Left lung (tissue), 10 donors: ENCODE data around the gene RUVBL2. TPM values are rescaled to one million over a fixed set of nuclear protein-coding genes. Genes with fewer than 3 reads are reported as not detected.

Source experiments
- ATAC-seq: fragments of 200-7000 bp; cut with Tn5 transposase; one replicate; pipeline ENCODE4 v1.9.1; 2020; ENCODE audit warnings: moderate library complexity
- DNase-seq, 4 donors: peaks; one replicate each; pipeline ENCODE4 v3.0.0-alpha.2; 2013 to 2020
- H3K27ac ChIP-seq, 2 donors: fragments of 200-600 bp; sonication (generic) in 1 of 2; one replicate each; pipeline versions ENCODE4 v1.5.0 to v1.8.0; 2020 to 2021
- H3K27me3 ChIP-seq, 2 donors: fragments of 200-600 bp; sonication (generic) in 1 of 2; one replicate each; pipeline versions ENCODE4 v1.5.0 to v1.8.0; 2020 to 2021
- H3K36me3 ChIP-seq, 2 donors: fragments of 200-600 bp; sonication (generic) in 1 of 2; one replicate each; pipeline versions ENCODE4 v1.5.0 to v1.8.0; 2020 to 2021
- H3K4me1 ChIP-seq, 2 donors: fragments of 200-600 bp; one replicate each; pipeline ENCODE4 v1.8.0; 2021
- H3K4me3 ChIP-seq, 2 donors: fragments of 200-600 bp; sonication (generic) in 1 of 2; one replicate each; pipeline versions ENCODE4 v1.5.0 to v1.8.0; 2020 to 2021; ENCODE audit warnings: mild to moderate bottlenecking in 1 of 2
- H3K9me3 ChIP-seq, 2 donors: fragments of 200-600 bp; sonication (generic) in 1 of 2; one replicate each; pipeline versions ENCODE4 v1.5.0 to v1.8.0; 2020 to 2021
- intact Hi-C, 2 donors: fragments of 100-400 bp; cut with DNase I; formaldehyde crosslinking; loops; one replicate each; pipeline versions ENCODE4 v1.11.2 to v1.14.2; 2022
- polyA plus RNA-seq, 6 donors: library from polyadenylated mRNA; unstranded; fragments of 120-200 nt; gene quantifications; one replicate each; pipeline ENCODE4 v1.2.1, GENCODE V29; 2013; ENCODE audit not compliant: insufficient read length in 6 of 6
- total RNA-seq, 2 donors: library from RNA; stranded (reverse); fragmentation: NEBNext Ultra II Directional; extraction: Animal tissue kit (Norgen Biotek cat#: 25700); gene quantifications; one replicate each; pipeline ENCODE4 v1.2.1, GENCODE V29; 2021
- TF ChIP-seq, protein P1 (sequence below), 2 donors: fragments of 200-600 bp; sonication (generic) in 1 of 2; IDR thresholded peaks; one replicate each; pipeline versions ENCODE4 v1.5.0 to v1.8.0; 2021; ENCODE audit warnings: antibody characterized with exemption in 2 of 2
- donor health status: DM: no; HTN: yes; CAD: no.
- donor health status: DM: no; HTN: no; CAD: no.

The RUVBL2 gene
- total and polyA plus RNA-seq, 8 donors: 46.6 to 83.7 (median 73.9) TPM

- Histone ChIP-seq H3K27me3 (no peaks in the 10 kb centered on the region), H3K4me1 (peaks cover 9 to 13% of the 10 kb centered on the region in 2 donors), H3K36me3 (peaks cover 0 to 28% of the 10 kb centered on the region in 2 donors), H3K4me3 (no peak overlapping the region), H3K27ac (no peak overlapping the region), H3K9me3 (no peaks in the 10 kb centered on the region)
- ATAC-seq (no peak), DNase-seq (no peak)
- TF ChIP-seq, protein P1, sequence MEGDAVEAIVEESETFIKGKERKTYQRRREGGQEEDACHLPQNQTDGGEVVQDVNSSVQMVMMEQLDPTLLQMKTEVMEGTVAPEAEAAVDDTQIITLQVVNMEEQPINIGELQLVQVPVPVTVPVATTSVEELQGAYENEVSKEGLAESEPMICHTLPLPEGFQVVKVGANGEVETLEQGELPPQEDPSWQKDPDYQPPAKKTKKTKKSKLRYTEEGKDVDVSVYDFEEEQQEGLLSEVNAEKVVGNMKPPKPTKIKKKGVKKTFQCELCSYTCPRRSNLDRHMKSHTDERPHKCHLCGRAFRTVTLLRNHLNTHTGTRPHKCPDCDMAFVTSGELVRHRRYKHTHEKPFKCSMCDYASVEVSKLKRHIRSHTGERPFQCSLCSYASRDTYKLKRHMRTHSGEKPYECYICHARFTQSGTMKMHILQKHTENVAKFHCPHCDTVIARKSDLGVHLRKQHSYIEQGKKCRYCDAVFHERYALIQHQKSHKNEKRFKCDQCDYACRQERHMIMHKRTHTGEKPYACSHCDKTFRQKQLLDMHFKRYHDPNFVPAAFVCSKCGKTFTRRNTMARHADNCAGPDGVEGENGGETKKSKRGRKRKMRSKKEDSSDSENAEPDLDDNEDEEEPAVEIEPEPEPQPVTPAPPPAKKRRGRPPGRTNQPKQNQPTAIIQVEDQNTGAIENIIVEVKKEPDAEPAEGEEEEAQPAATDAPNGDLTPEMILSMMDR (IDR thresholded peaks at IDR 0.05): peak; percentile 26 to 44
- intact Hi-C loops: no loop called here
Observed at GRCh38 chr19:48997972-48998371, 4.3 kb downstream of the RUVBL2 start.

DNA sequence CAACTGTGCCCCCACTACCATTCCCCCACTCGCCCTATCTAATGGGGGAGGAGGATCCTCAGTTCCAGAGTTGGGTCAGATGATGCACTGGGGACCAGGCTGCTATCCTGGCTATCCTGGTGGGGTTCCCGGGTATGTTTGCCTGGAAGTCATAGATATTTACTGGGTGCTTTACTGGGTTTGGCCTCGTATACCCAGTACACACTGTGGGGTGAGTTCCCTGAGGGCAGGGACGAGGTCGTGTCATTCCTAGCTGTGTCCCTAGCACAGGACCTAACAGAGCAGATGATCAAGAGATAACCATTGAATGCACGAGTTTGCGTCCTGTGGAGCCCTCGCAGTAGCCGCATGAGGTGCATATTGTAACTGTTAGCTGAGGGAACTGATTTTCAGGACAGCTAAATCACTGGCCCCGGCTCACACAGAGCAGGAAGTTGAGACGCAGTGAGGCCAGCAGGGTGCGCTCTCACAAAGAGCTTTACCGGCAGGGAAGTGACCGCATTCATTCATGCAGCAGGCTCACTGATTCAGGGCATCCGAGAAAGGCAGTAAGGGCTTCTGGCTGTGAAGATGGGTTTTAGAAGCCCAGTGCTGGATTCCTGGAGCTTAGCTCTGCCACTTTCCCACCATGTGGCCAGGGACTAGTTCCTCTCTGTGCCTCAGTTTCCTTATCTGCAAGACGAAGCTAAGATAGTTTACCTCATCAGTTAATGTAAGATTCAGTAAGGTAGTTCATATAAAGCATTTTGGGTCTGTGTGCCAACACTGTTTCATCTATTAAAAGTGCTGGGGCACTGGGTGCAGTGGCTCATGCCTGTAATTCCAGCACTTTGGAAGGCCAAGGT lies 6.0 kb downstream of the RUVBL2 start:
- no peak overlapping the region for H3K27ac ChIP-seq
- ATAC-seq (peak; percentile 78), DNase-seq (peak in 2 of 4 donors; percentile 39 to 53)
- H3K4me1 ChIP-seq: peaks cover 4 to 6% of the 10 kb centered on the region in 2 donors
- intact Hi-C loops: no loop called here
- H3K4me3 ChIP-seq: no peak overlapping the region
- no peaks in the 10 kb centered on the region for H3K27me3 ChIP-seq
- H3K36me3 ChIP-seq: peaks cover 0 to 45% of the 10 kb centered on the region in 2 donors
- TF ChIP-seq, protein P1 (IDR thresholded peaks at IDR 0.05): peak; percentile 49 to 50
- no peaks in the 10 kb centered on the region for H3K9me3 ChIP-seq

- DNase-seq: no peak
Observed at GRCh38 chr19:49004133-49004532, 10.4 kb downstream of the RUVBL2 start.

GRCh38 chr19:49004964-49005614 lies 11.4 kb downstream of the RUVBL2 start:
- TF ChIP-seq, protein P1 (IDR thresholded peaks at IDR 0.05): no peak
- H3K36me3 ChIP-seq: peaks cover 0 to 89% of the 10 kb centered on the region in 2 donors
- no peaks in the 10 kb centered on the region for H3K27me3 ChIP-seq
- DNase-seq (no peak), ATAC-seq (no peak)
- intact Hi-C loops: no loop called here
- H3K27ac ChIP-seq: no peak overlapping the region
- H3K4me1 ChIP-seq: no peaks in the 10 kb centered on the region
- no peak overlapping the region for H3K4me3 ChIP-seq
- H3K9me3 ChIP-seq: no peaks in the 10 kb centered on the region

More at GRCh38 chr19:49004133-49004532, 10.4 kb downstream of the RUVBL2 start:
- Histone ChIP-seq H3K27me3 (no peaks in the 10 kb centered on the region), H3K27ac (no peak overlapping the region), H3K4me3 (no peak overlapping the region), H3K4me1 (no peaks in the 10 kb centered on the region), H3K9me3 (no peaks in the 10 kb centered on the region), H3K36me3 (peaks cover 0 to 87% of the 10 kb centered on the region in 2 donors)
- no peak for ATAC-seq
- intact Hi-C loops: no loop called here
- TF ChIP-seq, protein P1 (IDR thresholded peaks at IDR 0.05): no peak

DNA sequence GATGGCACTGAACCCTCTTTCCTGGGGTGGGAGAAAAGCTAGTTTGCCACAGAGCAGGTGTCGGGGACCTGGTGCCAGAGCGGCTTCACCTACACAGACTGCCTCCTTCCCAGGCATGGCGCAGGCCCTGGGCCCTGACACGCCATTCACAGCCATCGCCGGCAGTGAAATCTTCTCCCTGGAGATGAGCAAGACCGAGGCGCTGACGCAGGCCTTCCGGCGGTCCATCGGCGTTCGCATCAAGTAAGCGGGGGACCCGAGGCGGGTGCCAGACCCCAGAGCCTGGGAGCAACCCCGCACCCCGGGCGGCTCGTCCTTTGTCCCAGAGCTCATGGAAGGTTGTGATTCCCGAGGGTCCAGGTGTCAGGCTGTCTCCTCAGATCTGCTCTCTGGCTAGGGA lies 13.2 kb downstream of the RUVBL2 start:
- TF ChIP-seq, protein P1 (IDR thresholded peaks at IDR 0.05): no peak
- Histone ChIP-seq H3K4me1 (no peaks in the 10 kb centered on the region), H3K4me3 (no peak overlapping the region), H3K27me3 (no peaks in the 10 kb centered on the region), H3K36me3 (peaks cover 0 to 99% of the 10 kb centered on the region in 2 donors), H3K9me3 (no peaks in the 10 kb centered on the region), H3K27ac (no peak overlapping the region)
- ATAC-seq (no peak), DNase-seq (no peak)
- intact Hi-C loops: no loop called here
